ENCODE data around the gene NUDT21. TPM values are rescaled to one million over a fixed set of nuclear protein-coding genes. Genes with fewer than 3 reads are reported as not detected.

NUDT21 gene
- total and polyA plus RNA-seq, 2 of the 8 experiments (the other 6 are each of a cell fraction or from before 2014, with no cell fraction given) = 78.1 to 277 TPM

GRCh38 chr16:56401482-56401881 is 49.6 kb downstream of the NUDT21 start (continued):
- peak; percentile 31 to 78 (median 77); a peak in 3 of 4 replicates for TF ChIP-seq CTCF (IDR thresholded peaks at IDR 0.05; ENCODE audit: control extremely low read depth in 1 of 3, insufficient read depth in 1 of 3, low read depth in 1 of 3, low read length in 3 of 3)
- TF ChIP-seq CHD1 (IDR thresholded peaks at IDR 0.05; ENCODE audit: low read depth, low read length) = no peak

Measured in H1 (cell line).